Stimulated activated CD8-positive, alpha-beta memory T cell treated with anti-CD3 and anti-CD28 coated beads, Interleukin-7, amount 100 ng/mL, for 4 hours (primary cell): ENCODE data around the gene RABL6.
"Not testable (repeated sequence)": the region's sequence is repeated elsewhere in the genome, so short reads cannot be mapped to it uniquely, and the experiment has no call there.

Experiments
- DNase-seq, 2 donors: peaks; one replicate each; pipeline ENCODE4 v3.0.0-alpha.2; 2020; ENCODE audit warnings: low read depth in 2 of 2

The RABL6 gene

DNA sequence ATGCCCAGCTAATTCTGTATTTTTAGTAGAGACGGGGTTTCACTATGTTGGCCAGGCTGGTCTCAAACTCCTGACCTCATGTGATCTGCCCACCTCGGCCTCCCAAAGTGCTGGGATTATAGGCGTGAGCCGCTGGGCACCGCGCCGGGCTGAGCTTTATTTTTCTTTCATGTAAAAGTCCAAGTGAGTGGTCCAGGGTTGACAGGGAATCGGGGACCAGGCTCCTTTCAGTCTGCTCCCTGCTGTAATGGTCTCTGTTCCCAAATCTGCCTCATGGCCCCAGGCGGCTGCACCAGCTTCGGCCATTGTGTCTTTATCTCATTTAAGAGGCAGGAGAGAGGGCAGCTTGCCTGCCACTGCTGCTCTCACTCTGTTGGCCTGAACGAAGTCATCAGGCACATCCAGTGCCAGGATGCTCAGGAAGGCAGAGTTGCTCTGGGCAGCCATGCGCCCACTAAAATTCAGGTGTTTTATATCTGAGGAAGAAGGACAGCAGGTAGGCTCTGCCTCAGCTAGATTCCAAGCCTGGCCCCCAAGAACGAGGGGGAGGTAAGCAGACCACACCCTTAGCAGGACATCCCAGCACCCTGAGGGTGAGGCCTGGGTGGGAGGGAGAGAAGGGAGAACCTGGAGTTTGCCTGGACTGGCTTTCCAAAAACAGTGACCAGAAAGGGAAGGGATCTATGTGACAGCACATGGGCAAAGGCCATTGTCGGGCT lies 13.3 kb upstream of the RABL6 start:
- DNase-seq: no peak

DNA sequence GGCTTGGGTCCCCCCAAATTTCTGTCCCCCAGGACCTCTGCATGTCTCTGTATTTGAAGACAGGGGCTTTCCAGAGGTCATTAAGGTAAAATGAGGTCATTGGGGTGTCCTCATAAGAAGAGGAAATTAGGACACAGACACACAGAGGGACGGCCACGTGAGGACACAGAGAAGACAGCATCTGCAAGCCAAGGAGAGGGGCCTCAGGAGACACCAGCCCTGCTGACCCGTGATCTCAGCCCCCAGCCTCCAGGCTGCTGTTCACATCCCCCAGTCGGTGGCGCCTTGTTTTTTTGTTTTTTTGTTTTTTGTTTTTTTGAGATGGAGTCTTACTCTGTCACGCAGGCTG lies 12.8 kb upstream of the RABL6 start:
- DNase-seq: no peak

DNA sequence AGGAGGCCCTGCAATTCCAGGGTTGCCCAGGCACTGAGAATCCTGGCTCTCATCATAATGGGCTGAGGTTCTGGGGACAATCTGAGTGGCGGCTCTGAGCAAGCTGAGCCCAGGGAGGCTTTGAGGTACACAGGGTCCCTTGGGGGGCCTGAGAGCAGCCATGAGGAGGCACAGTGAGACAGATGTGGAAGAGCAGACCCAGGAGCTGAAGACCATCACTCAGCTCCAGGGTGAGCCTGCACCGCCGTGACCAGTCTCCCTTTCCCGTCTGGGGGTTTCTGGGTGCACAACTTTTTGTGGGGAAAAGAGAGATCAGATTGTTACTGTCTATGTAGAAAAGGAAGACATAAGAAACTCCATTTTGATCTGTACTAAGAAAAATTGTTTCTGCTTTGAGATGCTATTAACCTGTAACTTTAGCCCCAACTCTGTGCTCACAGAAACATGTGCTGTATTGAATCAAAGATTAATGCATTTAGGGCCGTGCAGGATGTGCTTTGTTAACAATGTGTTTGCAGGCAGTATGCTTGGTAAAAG lies 11.4 kb upstream of the RABL6 start, which contains the start of gene CCDC183:
TSS of gene CCDC183 (plus strand) at position 101 of the 537 bp plus-strand sequence. CDS start at position 161, 60 bp downstream.
- DNase-seq: no peak

DNA sequence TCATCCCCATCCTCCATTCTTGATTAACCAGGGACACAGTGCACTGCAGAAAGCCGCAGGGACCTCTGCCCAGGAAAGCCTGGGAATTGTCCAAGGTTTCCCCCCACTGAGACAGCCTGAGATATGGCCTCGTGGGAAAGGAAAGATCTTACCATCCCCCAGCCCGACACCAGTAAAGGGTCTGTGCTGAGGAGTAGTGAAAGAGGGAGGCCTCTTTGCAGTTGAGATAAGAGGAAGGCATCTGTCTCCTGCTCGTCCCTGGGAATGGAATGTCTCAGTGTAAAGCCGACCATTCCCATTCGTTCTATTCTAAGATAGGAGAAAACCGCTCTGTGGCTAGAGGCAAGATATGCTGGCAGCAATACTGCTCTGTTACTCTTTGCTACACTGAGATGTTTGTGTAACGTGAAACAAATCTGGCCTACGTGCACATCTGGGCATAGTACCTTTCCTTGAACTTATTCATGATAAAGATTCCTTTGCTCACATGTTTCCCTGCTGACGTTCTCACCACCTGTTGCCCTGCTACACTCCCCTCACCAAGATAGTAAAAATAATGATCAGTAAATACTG lies 10.9 kb upstream of the RABL6 start:
- DNase-seq: not testable (repeated sequence)

DNA sequence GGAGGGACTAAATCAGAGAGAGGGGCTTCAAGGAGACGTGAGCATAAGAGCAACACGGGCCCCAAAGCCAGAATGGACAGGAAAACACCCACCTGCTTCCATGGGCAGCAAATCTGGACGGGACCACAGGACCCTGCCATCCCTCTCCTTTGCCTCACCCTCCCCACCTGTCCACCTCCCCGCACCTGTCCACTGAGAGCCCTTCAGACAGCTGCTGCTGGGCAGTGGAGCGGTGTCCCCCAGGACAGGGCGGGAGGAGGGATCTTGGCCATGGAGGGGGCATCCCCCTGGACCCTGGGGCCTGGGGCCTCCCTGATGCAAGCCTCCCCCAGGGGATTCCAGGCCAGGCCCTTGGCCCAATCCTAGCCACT lies 9.1 kb upstream of the RABL6 start:
- no peak for DNase-seq

DNA sequence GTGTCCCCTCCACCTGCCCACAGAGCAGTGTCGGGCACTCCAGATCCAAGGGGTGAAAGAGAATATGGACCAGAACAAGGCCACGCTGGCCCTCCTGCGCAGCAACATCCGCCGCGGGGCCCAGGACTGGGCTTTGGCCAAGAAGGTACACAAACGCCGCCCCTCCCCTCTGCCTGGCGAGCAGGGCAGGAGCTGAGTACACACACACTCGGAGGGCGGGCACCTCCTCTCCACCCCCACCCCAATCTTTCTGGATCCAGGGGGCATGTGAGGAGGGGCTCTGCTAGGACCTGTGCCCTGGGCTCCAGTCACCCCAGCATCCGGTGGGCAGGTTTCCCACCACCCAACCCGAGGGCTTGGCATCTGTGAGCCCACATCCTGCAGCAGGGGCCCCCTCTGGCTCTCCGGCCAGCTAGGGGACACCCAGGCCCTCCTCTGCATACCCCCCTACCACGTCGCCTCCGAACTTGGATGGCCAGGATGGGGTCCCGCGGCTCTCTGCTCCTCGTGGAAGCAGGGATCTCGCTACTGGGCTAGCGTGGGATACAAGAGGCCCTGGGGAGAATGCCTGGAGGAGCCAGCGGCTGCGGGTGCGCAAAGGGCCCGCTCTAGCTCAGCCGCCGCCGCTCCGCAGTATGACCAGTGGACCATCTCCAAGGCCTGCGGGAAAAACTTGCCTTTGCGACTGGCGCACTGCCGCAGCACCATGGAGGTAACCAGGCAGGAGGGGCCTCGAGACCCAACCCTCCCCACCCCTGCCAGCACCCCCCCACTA lies 8.5 kb upstream of the RABL6 start:
- DNase-seq: no peak

DNA sequence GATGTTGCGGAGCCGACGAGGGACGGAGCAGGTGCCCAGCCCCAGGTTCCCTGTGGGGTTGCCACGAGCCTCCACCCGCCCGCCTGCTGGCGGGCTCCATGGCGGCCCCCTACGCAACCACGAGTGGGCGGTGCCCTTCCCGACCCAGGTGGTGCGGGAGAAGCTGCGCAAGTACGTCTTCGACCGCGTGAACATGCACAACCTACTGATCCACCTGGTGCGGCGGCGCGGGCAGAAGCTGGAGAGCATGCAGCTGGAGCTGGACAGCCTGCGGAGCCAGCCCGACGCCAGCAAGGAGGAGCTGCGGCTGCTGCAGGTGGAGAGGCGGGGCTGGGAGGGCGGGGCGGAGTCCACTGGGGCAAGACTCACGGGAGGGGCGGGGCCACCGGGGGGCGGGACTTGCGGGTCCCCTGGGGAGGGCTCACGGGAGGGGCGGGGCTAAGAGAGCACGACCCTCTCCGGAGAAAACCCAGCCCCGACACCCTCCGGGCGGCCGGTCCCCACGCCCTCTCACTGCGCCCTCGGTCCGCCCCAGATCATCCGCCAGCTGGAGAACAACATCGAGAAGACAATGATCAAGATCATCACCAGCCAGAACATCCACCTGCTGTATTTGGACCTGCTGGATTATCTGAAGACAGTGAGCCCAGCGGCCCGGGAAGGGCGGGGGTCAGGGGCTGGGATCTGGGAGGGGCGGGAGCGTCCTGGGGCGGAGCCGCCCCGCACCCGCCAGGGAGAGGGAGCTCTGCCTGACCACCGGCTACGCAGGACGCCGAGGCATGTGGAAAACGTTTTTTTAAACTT lies 7.7 kb upstream of the RABL6 start:
- DNase-seq: peak; percentile 81 to 89

DNA sequence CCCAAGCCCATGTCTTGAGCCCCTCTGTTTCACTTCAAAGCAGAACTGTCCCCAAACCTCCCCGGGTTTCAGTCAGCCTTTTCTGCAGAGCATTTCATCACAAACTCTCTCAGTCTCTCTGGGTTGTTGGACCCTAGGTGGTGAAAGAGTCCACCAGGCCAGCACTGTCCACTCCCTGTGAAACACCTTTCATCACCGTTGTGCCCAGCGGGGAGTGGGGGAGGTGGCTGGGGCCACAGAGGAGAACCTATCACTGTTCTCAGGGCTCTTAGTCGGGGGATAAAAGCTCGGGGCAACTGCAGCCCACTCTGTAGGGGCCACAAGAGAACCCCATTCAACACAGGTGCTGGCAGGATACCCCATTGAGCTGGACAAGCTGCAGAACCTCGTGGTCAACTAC lies 5.4 kb upstream of the RABL6 start:
- no peak for DNase-seq

DNA sequence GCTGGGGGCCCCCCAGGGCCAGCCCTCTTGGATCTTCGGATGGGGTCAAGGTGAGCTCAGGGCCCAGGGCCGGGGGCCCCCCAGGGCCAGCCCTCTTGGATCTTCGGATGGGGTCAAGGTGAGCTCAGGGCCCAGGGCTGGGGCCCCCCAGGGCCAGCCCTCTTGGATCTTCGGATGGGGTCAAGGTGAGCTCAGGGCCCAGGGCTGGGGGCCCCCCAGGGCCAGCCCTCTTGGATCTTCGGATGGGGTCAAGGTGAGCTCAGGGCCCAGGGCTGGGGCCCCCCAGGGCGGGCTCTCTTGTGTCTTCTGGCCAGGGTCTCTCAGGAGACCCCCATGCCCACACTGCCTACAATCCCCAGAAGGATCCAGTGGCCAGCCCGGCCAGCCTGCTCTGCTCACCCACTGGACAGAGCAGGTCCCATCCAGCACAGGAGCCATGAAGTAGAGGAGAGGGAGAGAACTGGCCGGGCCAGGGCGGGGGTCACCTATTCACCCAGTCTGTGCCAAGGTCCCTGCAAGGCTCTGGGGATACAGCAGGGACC lies 4.7 kb upstream of the RABL6 start:
- DNase-seq: not testable (repeated sequence)

DNA sequence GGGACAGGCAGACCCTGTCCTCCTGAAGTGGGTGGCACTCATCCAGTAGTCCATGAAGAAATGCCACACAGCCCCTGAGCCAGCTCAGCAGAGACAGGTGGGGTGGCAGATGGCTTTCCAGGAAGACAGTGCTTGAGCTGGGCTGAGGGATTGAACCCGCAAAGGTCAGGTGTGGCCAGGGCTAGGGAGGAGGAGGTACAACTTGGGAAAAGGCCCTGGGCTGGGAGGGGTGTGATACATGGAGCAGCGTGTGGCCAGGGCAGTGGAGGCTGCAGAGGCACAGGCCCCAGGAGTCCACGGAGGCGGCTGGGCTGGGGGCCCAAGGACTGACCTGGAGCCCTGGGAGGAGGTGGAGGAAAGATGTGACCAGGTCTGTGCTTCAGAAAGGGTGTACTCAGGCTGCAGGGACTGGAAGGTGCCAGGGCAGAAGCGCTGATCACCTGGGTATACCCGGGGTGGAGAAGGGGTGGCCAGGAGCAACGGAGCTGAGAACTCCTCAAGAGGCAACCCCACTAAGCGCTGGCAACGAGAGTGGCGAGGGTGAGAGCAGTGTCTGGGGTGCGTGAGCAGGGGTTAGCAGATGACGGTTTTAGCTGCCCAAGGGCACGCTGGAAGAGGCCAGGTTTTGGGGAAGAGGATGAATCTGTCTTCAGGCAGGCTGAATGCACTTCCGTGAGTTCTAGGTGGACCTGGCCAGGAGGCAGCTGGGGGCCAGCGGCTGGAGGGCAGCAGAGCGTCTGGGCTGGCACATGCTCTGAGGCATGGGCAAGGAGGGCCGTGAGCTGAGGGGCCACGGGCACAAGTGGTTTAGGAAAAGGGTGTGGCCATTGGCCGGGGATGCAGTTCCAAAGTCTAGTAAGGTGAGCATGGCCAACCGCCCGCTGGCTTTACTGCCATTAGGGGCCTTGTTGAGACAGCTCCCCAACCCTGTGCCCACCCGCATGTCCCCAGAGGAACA lies 3.9 kb upstream of the RABL6 start:
- no peak for DNase-seq

DNA sequence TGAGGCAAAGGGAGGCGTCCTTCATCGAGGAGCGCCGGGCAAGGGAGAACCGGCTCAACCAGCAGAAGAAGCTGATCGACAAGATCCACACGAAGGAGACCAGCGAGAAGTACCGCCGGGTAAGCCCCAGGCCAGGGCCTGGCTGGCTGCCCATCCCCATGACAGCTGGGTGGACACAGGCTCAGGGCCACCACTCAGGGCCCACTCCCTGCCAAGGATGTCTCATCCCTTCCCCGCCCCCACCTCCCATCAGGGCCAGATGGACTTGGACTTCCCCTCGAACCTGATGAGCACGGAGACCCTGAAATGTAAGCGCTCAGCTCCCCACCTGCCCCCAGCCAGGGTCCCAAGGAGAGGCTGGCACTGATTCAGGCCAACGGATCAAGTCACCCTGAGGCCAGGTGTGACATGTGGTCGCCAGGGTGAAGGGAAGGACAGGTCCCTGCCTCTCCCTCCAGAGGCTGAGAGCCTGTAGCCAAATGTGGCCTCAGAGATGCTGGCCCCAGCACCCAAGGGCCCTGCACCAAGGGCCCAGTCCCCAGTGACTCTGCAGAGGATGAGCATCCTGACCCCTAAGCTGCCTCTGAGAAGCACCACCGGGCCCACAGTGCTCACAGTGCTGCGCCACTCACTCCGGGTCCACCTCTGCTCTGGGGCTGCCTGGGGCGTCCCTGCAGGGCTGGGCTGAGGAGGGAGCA lies 3.1 kb upstream of the RABL6 start:
- DNase-seq: no peak

DNA sequence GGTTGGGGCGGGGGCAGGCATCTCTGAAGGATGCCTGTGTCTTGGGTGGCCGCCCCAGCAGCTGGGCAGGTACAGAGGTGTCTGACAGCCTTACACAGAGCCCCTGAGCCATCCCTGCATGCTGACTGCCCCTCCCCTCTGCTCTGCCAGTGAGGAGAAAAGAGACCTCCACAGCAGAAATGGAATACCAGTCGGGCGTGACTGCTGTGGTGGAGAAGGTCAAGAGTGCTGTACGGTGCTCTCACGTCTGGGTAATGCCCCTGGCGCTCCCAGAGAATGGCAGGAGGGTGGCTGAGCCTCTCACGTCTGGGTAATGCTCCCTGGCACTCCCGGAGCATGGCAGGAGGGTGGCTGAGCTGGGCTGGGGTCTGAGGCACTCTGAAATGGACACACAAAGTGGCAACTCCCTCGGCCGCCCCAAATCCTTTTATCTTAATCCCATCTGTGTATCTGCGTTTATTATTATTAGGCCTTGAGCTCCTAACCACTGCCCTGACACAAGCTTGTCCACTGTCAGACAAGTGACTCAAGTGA lies 2.5 kb upstream of the RABL6 start:
- DNase-seq: no peak

DNA sequence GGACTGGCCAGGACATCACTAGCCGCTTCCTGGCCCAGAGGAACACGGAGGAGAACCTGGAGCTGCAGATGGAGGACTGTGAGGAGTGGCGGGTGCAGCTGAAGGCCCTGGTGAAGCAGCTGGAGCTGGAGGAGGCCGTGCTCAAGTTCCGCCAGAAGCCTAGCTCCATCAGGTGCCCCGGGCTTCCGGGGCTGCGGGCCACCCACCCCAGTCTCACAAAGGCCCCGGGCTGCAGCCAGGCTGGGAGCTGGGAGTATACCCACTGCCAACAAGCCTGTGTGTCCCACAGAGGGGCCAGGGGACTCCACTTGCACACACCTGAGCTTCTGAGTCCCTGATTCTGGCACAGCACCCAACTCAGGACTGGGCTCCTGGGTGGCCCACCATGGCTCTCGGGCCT lies 1.7 kb upstream of the RABL6 start:
- DNase-seq: no peak

DNA sequence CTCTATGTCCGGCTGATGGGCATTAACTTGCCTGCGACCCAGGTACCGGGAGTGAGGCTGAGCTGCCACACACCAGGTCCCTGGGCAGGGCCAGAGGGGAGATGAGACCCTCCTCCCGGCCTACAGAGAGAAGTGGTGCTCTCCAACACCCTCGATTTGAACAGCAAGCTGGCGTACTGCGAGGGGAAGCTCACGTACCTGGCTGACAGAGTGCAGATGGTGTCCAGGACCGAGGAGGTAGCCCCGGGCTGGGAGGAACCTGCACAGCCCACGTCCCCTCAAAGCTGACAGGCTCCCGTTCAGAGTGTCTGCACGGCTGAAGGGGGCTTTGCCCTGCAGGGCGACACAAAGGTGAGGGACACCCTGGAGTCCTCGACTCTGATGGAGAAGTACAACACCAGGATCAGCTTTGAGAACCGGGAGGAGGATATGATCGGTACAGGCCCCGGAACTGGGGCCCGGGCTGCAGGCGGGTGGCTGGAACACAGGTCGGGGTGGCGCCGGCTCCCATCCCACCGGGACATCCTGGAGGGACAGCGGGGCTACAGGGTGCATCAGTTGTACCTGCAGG lies 1.0 kb upstream of the RABL6 start:
- DNase-seq: no peak

DNA sequence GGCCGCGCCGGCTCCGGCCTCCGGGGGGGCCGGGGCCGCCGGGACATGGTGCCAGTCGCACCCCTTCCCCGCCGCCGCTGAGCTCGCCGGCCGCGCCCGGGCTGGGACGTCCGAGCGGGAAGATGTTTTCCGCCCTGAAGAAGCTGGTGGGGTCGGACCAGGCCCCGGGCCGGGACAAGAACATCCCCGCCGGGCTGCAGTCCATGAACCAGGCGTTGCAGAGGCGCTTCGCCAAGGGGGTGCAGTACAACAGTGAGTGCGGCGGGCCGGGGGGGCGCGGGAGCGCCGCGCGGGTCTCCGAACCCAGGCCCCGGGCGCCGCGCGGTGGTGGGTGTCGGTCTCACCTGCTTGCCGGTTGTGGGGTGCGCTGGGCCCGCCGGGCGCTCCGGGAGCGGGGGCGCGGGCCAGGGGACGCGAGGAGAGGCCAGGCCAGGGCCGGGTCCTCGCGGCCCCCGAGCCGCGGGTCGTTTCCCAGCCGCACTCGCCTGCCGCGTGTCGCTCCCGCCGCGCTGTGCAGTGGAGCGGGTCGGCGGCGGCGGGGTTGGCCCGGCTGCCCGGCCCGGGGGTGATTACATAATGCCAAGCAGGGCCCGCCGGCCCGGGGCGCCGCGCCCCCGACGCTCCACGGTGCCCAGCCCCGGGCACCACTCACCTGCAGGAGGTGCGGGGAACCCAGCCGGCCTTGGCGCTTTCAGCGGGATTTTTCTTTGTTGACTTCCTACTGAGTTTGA lies 492 bp downstream of the RABL6 start:
- peak; percentile 16 to 50 for DNase-seq

DNA sequence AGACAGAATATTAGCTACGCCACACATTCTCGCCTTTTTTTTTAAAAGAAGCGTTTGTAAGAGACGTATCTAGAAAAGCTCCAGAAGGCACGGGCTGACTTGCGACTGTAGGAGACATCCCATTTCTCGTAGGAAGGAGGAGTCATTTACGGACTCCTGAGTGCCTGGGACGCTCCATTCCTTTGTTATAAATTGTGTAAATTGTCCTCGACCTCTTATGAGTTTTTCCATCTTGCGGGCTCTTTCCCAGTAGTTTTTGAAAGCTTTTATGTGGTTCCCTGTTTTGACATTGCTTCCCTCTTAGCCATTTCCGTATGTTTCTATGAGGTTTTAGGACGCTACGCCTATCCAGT lies 1.0 kb downstream of the RABL6 start:
- DNase-seq: no peak

DNA sequence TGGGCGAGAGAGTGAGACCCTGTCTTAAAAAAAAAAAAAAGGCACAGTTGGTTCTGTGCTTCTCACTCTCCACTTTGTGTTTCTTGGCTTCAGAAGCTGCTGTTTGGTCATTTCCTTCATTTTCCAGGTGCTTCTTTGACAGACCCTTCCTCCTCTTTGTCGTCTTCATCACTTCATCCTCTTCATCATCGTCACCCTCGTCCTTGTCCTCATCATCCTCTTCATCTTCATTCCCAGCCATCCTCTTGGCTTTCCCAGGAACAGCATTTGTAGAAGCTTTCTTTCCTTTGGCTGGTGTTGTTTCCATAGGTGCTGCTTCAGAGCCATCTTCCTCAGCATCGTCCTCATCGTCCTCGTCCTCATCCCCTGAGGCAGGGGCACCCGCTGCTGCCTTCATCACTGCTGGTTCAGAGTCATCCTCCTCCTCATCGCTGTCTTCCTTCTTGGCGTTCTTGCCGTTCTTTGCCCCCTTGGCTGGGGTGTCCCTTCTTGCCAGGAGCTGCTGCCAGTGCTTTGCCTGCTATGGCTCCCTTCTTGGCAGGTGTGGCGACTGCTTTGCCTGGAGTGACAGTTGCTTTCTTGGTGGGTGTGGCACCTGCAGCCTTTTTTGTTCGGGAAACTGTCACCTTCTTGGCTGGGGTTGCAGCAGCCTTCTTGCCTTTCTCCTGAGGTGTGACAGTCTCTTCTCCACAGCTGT lies 7.1 kb downstream of the RABL6 start:
- DNase-seq: no peak

DNA sequence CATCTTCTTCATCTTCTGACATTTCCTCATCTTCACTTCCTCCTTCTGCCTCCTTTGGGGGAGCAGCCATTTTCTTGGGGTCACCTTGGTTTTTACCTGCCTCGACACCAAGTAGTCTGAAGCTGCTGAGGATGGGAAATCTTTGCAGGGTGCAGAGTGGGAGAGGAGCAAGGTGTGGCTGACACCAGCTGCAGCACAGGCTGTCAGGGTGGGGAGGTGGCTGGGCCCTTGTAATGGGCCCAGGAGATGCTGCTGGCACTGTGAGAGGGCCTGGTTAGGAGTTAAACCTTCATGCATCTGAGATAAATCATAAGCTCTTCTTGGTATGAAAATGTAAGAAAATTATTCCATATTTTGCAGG lies 7.7 kb downstream of the RABL6 start:
- DNase-seq: no peak
